ENCODE data around the gene HAPSTR1.

- TF ChIP-seq CTCF (IDR thresholded peaks at IDR 0.05) (no peak), ZBTB33 (IDR thresholded peaks at IDR 0.05; ENCODE audit: borderline replicate concordance, low read depth) (no peak), RXRA (IDR thresholded peaks at IDR 0.05; ENCODE audit: borderline replicate concordance, low read depth) (no peak), SIN3A (IDR thresholded peaks at IDR 0.05; ENCODE audit: borderline replicate concordance, low read depth, low read length) (no peak), FOSL2 (IDR thresholded peaks at IDR 0.05; ENCODE audit: borderline replicate concordance, low read depth) (no peak), PBX3 (IDR thresholded peaks at IDR 0.05) (no peak)
Measured at GRCh38 chr16:9113707-9114106, 22.3 kb downstream of the HAPSTR1 start.
